Astrocyte of the cerebellum (primary cell): Measurements from ENCODE around the gene IP6K3.

Source experiments
- DNase-seq: peaks from one replicate; pipeline ENCODE4 v3.0.0-alpha.2; 2011; ENCODE audit warnings: low read depth
- H3K4me3 ChIP-seq: 2 replicates; pipeline ENCODE4 v1.5.1; 2011; ENCODE audit warnings: mild to moderate bottlenecking, low read depth, low read length, moderate library complexity
- in situ Hi-C: cut with HindIII; loops from 2 replicates; pipeline ENCODE4 v1.10.0; 2017; ENCODE audit warnings: low sequenced_read_pairs
- TF ChIP-seq, protein P1 (sequence below): IDR thresholded peaks from 2 replicates; pipeline ENCODE4 v1.5.1; 2012; ENCODE audit warnings: low read length, low read depth, moderate library complexity, mild to moderate bottlenecking; ENCODE audit errors: missing control alignments

IP6K3 gene

DNA sequence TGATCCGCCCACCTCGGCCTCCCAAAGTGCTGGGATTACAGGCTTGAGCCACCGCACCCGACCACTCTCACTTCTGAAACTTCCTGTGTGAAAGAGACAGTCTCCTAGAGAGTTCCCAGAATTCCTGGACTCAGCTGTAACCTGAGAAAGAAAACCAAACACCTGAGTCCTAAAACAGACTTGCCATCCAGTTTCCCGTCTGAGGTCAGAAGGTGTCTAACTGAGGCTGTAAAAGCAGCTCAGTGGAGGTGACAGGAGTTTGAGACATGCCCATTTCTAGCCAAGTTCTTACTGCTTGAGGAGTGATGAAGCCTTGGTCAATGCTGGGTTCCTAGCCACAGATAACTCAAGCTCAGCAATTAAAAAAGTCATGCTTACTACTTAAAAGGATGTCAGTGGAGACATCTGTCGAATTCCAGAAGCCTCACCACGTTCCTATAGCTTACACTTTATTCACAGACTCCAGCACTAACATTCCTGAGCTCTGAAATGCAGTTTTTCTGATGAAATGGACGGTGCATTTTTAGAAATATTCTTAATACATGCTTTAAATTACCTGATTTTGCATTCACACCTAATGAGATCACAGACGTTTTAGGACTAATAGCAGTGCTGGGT, 41.3 kb downstream of the IP6K3 start:
- H3K4me3 ChIP-seq, result no peak overlapping the region
- TF ChIP-seq, protein P1, sequence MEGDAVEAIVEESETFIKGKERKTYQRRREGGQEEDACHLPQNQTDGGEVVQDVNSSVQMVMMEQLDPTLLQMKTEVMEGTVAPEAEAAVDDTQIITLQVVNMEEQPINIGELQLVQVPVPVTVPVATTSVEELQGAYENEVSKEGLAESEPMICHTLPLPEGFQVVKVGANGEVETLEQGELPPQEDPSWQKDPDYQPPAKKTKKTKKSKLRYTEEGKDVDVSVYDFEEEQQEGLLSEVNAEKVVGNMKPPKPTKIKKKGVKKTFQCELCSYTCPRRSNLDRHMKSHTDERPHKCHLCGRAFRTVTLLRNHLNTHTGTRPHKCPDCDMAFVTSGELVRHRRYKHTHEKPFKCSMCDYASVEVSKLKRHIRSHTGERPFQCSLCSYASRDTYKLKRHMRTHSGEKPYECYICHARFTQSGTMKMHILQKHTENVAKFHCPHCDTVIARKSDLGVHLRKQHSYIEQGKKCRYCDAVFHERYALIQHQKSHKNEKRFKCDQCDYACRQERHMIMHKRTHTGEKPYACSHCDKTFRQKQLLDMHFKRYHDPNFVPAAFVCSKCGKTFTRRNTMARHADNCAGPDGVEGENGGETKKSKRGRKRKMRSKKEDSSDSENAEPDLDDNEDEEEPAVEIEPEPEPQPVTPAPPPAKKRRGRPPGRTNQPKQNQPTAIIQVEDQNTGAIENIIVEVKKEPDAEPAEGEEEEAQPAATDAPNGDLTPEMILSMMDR, result no peak
- DNase-seq, result no peak

DNA sequence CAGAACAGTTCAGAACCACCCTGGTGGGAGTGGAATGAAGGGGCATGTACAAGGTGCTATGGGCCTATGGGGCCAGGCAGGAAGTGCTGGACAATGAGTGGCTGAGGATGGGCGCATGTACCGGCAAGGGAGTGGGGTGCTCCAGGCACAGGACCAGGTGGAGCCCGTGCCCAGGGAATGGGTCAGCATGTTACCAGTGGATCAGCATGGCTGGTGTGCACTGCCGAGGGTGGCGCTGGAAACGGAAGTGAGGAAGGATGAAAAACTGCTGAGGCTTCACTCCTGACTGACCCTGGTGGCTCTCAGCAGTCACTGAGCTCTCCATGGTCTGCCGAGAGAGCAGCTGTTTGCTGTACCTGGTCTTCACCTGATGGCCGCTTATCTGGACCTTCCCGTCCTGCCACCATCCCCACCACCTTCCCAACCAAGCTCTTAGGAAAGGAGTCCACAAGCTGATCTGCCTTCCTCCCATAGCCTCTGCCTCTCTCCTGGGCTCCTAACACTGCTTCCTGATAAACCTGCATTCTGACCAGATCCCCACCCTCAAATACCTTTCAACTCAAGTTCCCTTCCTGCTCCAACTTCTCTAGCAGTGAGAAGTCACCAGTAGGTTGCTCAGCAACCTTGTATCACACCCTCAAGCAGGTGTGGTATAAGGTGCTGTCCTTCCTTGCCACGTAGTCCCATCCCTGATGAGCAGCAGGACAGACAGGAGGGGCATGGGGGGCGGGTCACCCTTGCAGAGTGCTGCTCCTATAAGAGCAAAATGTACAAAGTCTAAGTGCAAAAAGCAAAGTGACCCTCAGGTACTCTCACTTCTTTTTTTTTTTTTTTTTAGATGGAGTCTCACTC, 42.3 kb downstream of the IP6K3 start:
- TF ChIP-seq, protein P1, result no peak
- DNase-seq, result no peak
- in situ Hi-C loops, result no loop called here
- H3K4me3 ChIP-seq, result no peak overlapping the region

More for the DNA sequence above, 41.3 kb downstream of the IP6K3 start:
- in situ Hi-C loops, result no loop called here

DNA sequence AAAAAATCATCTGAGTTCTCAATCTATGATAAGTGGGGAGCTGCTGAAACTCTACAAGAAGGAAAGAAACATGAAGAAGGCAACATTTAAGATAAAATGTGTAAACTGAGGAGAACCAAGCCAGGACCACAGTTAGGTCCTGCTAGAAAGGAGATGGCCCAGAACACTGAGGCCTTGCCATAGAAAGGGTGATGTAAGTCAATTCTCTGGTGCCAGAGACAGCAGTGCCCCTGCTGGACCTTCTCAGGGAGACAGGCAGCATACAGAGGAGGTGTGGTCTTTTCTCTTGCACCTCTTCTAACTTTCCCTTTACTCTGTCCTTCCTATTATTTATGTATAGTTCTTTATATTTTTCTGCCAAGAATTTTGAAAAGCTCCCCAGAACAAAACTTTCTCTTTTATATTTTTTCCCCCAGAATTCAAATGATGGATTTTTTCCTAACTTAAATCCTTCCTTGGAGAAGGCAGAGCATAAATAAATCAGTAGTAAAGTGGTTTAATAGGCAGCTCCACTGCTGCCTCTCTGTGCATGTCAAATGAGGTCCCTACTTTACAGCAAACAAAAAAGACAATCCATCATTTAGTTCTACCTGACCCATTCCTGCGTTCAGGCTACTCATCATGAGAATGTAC, 44.2 kb downstream of the IP6K3 start:
- peak; percentile 23 for DNase-seq
- TF ChIP-seq, protein P1, result peak; percentile 84
- no peak overlapping the region for H3K4me3 ChIP-seq
- in situ Hi-C loops, result no loop called here

DNA sequence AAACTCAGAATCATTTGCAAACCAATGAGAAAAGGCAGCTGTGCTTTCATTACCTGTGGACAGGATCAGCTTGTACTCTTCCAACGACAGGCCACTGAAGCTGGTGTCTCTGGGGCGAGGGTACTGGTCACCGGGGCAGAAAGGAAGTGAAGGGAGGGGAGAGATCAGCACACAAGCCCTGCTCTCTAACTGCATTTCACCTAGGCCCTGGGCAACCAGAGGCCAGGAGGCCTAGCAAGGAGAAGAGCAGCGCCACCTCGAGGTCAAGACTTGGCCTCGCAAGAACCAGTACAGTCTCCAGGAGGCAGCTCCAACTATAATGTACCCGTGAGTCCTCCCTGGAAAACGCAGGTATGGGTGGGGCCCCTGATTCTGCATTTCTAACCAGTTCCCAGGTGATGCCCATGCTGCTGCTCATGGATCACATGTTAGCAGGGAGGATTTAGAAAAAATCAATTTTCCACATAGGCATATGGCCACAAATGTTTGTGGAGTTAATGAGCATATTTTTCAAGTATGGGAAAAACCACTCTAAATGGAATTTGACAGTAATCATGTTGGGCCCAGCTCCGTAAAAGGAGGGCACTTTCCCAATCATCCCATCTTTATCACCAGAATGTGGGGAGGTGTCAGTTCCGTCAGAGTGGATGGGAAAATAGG, 46.2 kb downstream of the IP6K3 start:
- in situ Hi-C loops, result no loop called here
- TF ChIP-seq, protein P1, result peak; percentile 88
- no peak overlapping the region for H3K4me3 ChIP-seq
- DNase-seq, result peak; percentile 40

DNA sequence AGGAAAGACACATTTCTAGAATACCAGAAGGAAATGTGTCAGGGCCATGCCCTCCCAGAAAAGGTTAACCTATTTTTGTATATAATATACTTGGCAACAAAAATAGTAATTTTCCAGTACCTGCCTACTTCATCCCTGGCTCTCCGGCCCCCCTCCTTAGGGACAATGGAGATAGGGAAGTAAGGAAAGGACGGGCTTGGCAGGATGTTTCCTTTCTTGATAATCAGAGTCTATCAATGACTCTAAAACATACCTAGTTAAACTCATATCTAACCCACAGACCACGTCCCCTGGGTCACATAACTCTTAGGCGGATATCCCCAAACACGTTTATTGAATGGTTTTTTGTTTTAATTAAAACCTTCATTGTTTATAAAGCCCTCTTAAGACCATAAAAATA, 47.0 kb downstream of the IP6K3 start:
- in situ Hi-C loops, result no loop called here
- no peak overlapping the region for H3K4me3 ChIP-seq
- DNase-seq, result no peak
- TF ChIP-seq, protein P1, result no peak

DNA sequence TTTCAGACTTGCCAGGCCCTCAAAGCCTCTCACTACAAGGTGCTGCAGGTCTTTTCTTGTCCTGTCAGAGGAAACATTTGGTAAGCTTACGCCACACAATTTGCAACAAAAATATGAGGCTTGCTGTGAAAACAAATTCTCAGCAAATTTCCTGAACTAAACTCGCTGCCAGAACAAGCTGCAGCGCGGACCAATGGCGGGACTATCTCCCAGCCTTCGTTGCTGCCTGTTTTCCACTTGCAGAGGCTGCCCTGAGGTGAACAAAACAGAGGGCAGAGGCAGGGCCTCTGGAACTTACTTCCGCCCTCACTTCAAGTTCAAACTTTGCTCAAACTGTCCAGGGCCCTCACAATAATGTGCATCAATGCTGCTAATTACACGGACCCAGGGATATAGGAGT, 47.6 kb downstream of the IP6K3 start:
- DNase-seq, result no peak
- TF ChIP-seq, protein P1, result no peak
- in situ Hi-C loops, result no loop called here
- no peak overlapping the region for H3K4me3 ChIP-seq
